NCI-H345 treated with DMSO at 0.1 percent for 48 hours (cell line): ENCODE measurements around the gene GRK5.
"Not testable (repeated sequence)": the region's sequence is repeated elsewhere in the genome, so short reads cannot be mapped to it uniquely, and the experiment has no call there.

ENCODE experiments used
- DNase-seq: peaks from one replicate; lab custom pipeline; 2025; ENCODE audit not compliant: unreplicated experiment; lab: John Stamatoyannopoulos, UW

Gene GRK5

GRCh38 chr10:119431034-119431772 lies 223.8 kb downstream of the GRK5 start:
- no peak for DNase-seq

GRCh38 chr10:119431773-119432135 lies 224.4 kb downstream of the GRK5 start:
- no peak for DNase-seq

GRCh38 chr10:119434942-119435341 lies 227.6 kb downstream of the GRK5 start:
- not testable (repeated sequence) for DNase-seq

- DNase-seq, result no peak
These were observed 231.3 kb downstream of the GRK5 start for GRCh38 chr10:119438717-119439116.

- no peak for DNase-seq
These were observed 232.6 kb downstream of the GRK5 start for GRCh38 chr10:119439922-119440321.

GRCh38 chr10:119441151-119441821 lies 233.9 kb downstream of the GRK5 start:
- no peak for DNase-seq

- no peak for DNase-seq
These were observed 234.8 kb downstream of the GRK5 start for GRCh38 chr10:119441921-119442757.

- DNase-seq, result no peak
These were observed 235.3 kb downstream of the GRK5 start for GRCh38 chr10:119442758-119443060.

- no peak for DNase-seq
These were observed 236.1 kb downstream of the GRK5 start for GRCh38 chr10:119443441-119443840.

GRCh38 chr10:119443970-119444660 lies 236.7 kb downstream of the GRK5 start:
- DNase-seq, result no peak

- no peak for DNase-seq
These were observed 237.5 kb downstream of the GRK5 start for GRCh38 chr10:119444866-119445265.

GRCh38 chr10:119445311-119445934 lies 238.1 kb downstream of the GRK5 start:
- DNase-seq, result peak; percentile 7

GRCh38 chr10:119445935-119446317 lies 238.6 kb downstream of the GRK5 start:
- DNase-seq, result no peak

- DNase-seq, result no peak
These were observed 239.3 kb downstream of the GRK5 start for GRCh38 chr10:119446441-119447277.

- DNase-seq, result no peak
These were observed 240.1 kb downstream of the GRK5 start for GRCh38 chr10:119447421-119447820.

GRCh38 chr10:119447823-119448546 lies 240.6 kb downstream of the GRK5 start:
- no peak for DNase-seq

GRCh38 chr10:119448628-119449584 lies 241.5 kb downstream of the GRK5 start:
- no peak for DNase-seq

GRCh38 chr10:119449760-119450461 lies 242.5 kb downstream of the GRK5 start:
- DNase-seq, result peak; percentile 2
